ENCODE results near the gene TOR2A.

TOR2A gene

GRCh38 chr9:127726871-127727270, 8.2 kb downstream of the TOR2A start:
- Histone ChIP-seq H2AFZ (ENCODE audit: low read length) (no peak overlapping the region), H3K4me1 (ENCODE audit: low read length) (no peaks in the 10 kb centered on the region), H3F3A (ENCODE audit: insufficient read depth, low read length) (no peaks in the 10 kb centered on the region), H3K79me2 (ENCODE audit: low read length) (no peaks in the 10 kb centered on the region), H3K9ac (ENCODE audit: low read length) (no peak overlapping the region), H3K9me2 (replicated peaks; ENCODE audit: insufficient read depth, low read length) (no peaks in the 10 kb centered on the region), H3K27ac (ENCODE audit: low read length) (no peak overlapping the region), H3K9me3 (replicated peaks; ENCODE audit: insufficient read depth, low read length) (no peaks in the 10 kb centered on the region), H3K27me3 (replicated peaks; ENCODE audit: insufficient read depth, low read length) (peaks cover 8% of the 10 kb centered on the region; the same call in 1 of the 2 replicates), H3K36me3 (replicated peaks; ENCODE audit: insufficient read depth, low read length) (no peaks in the 10 kb centered on the region), H3K4me2 (ENCODE audit: low read depth, low read length) (no peak overlapping the region), H3K4me3 (ENCODE audit: low read length) (no peak overlapping the region), H4K20me1 (ENCODE audit: insufficient read depth, low read length) (no peaks in the 10 kb centered on the region)
- no peak for DNase-seq
- TF ChIP-seq EZH2 (optimal IDR thresholded peaks at IDR 0.05; ENCODE audit: low read depth, low read length) (no peak), EZH2phosphoT487 (IDR thresholded peaks at IDR 0.05; ENCODE audit: low read length) (no peak), CTCF (IDR thresholded peaks at IDR 0.05; ENCODE audit: low read length) (no peak)

GRCh38 chr9:127724012-127724411, 11.1 kb downstream of the TOR2A start:
- Histone ChIP-seq H3K9ac (ENCODE audit: low read length) (no peak overlapping the region), H3K4me2 (ENCODE audit: low read depth, low read length) (no peak overlapping the region), H3K79me2 (ENCODE audit: low read length) (no peaks in the 10 kb centered on the region), H3K4me3 (ENCODE audit: low read length) (no peak overlapping the region), H3K36me3 (replicated peaks; ENCODE audit: insufficient read depth, low read length) (no peaks in the 10 kb centered on the region), H3K27me3 (replicated peaks; ENCODE audit: insufficient read depth, low read length) (peaks cover 8% of the 10 kb centered on the region; the same call in 1 of the 2 replicates), H3K4me1 (ENCODE audit: low read length) (no peaks in the 10 kb centered on the region), H4K20me1 (ENCODE audit: insufficient read depth, low read length) (no peaks in the 10 kb centered on the region), H3K9me3 (replicated peaks; ENCODE audit: insufficient read depth, low read length) (no peaks in the 10 kb centered on the region), H3F3A (ENCODE audit: insufficient read depth, low read length) (no peaks in the 10 kb centered on the region), H2AFZ (ENCODE audit: low read length) (no peak overlapping the region), H3K27ac (ENCODE audit: low read length) (no peak overlapping the region), H3K9me2 (replicated peaks; ENCODE audit: insufficient read depth, low read length) (no peaks in the 10 kb centered on the region)
- TF ChIP-seq EZH2 (optimal IDR thresholded peaks at IDR 0.05; ENCODE audit: low read depth, low read length) (no peak), CTCF (IDR thresholded peaks at IDR 0.05; ENCODE audit: low read length) (no peak), EZH2phosphoT487 (IDR thresholded peaks at IDR 0.05; ENCODE audit: low read length) (no peak)
- DNase-seq: no peak

- H3K79me2 ChIP-seq (ENCODE audit: low read length): no peaks in the 10 kb centered on the region
- no peak overlapping the region for H3K9ac ChIP-seq (ENCODE audit: low read length)
- no peak overlapping the region for H3K4me3 ChIP-seq (ENCODE audit: low read length)
- no peak for TF ChIP-seq EZH2 (optimal IDR thresholded peaks at IDR 0.05; ENCODE audit: low read depth, low read length)
- TF ChIP-seq CTCF (IDR thresholded peaks at IDR 0.05; ENCODE audit: low read length): no peak
- no peak for TF ChIP-seq EZH2phosphoT487 (IDR thresholded peaks at IDR 0.05; ENCODE audit: low read length)
- no peaks in the 10 kb centered on the region for H3K9me2 ChIP-seq (replicated peaks; ENCODE audit: insufficient read depth, low read length)
- no peak overlapping the region for H3K27ac ChIP-seq (ENCODE audit: low read length)
- no peaks in the 10 kb centered on the region for H3K36me3 ChIP-seq (replicated peaks; ENCODE audit: insufficient read depth, low read length)
- no peaks in the 10 kb centered on the region for H3K4me1 ChIP-seq (ENCODE audit: low read length)
- no peak overlapping the region for H2AFZ ChIP-seq (ENCODE audit: low read length)
- no peaks in the 10 kb centered on the region for H3F3A ChIP-seq (ENCODE audit: insufficient read depth, low read length)
- H3K4me2 ChIP-seq (ENCODE audit: low read depth, low read length): no peak overlapping the region
- DNase-seq: no peak
- H4K20me1 ChIP-seq (ENCODE audit: insufficient read depth, low read length): no peaks in the 10 kb centered on the region
- H3K9me3 ChIP-seq (replicated peaks; ENCODE audit: insufficient read depth, low read length): no peaks in the 10 kb centered on the region
- H3K27me3 ChIP-seq (replicated peaks; ENCODE audit: insufficient read depth, low read length): peaks cover 8% of the 10 kb centered on the region; the same call in 1 of the 2 replicates
These were observed 11.7 kb downstream of the TOR2A start for GRCh38 chr9:127723444-127723843.

Measured in MM.1S (cell line).